NCI-H69 (cell line): ENCODE results near the gene HNF1B.
A peak's percentile ranks its signal among the peaks of the same experiment; 100 is the strongest.

Source experiments
- DNase-seq: peaks from one replicate; lab custom pipeline; 2025; lab: John Stamatoyannopoulos, UW

The HNF1B gene

GRCh38 chr17:37761059-37761458 lies 16.2 kb upstream of the HNF1B start:
- no peak for DNase-seq

- DNase-seq: no peak
These were observed 14.3 kb upstream of the HNF1B start for GRCh38 chr17:37759014-37759637.

DNA sequence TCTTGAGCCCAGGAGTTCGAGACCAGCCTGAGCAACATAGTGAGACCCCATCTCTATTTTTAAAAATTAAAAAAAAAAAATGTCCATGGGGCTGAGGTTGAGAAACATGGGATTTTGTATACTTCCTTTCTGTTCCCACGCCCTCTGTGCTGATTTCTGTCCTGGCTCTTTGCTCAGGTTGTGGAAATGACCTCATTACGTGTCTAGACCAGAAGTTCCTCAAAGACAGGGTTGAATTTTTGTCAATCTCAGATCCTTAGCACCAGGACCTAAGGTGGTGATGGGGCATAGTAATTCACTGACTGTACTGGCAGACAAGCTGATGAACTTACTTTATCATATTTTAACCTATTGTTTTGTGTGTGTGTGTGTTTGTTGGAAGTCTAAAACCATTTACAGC lies 11.2 kb upstream of the HNF1B start:
- no peak for DNase-seq

- DNase-seq: no peak
These were observed 10.6 kb upstream of the HNF1B start for GRCh38 chr17:37755455-37755854.

- DNase-seq: no peak
These were observed 9.5 kb upstream of the HNF1B start for GRCh38 chr17:37754363-37754762.

- DNase-seq: no peak
These were observed 7.6 kb upstream of the HNF1B start for GRCh38 chr17:37752482-37752881.

GRCh38 chr17:37750768-37751475 lies 6.1 kb upstream of the HNF1B start:
- DNase-seq: no peak

DNA sequence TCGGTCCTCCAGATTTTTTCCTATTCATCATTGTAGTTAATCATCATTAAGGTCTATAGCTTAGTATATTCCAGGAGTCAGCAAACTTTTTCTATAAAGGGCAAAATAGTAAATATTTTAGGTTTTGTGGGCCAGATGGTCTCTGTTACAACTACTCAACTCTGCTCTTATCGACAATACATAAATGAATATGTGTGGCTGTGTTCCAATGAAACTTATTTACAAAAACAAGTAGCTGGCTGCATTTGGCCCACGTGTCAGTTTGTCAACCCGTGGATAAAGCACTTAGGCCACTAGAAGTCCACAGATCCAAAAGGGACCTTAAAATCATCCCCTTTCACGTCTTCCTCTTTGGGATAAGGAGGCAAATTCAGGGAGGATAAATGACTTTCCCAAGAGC lies 5.4 kb upstream of the HNF1B start:
- DNase-seq: no peak

DNA sequence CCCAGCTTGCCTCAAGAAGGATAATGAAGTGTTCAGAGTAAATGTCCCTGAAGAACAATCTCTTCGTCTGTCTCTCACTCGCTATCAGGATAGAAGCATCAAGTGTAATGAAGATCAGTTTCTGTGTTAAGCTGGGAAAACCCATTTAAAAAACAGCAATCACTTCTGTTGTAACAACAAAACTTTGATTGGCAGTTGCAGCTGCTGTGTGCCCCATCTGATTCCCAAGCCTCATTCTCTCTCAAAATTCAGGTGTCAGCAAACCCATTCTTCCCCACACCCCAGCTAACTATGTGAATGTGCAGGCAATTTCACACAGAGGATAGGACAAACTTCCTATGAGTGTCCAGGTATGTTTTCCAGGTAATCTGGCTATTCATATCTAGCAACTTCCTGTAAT lies 2.4 kb upstream of the HNF1B start:
- DNase-seq: no peak

DNA sequence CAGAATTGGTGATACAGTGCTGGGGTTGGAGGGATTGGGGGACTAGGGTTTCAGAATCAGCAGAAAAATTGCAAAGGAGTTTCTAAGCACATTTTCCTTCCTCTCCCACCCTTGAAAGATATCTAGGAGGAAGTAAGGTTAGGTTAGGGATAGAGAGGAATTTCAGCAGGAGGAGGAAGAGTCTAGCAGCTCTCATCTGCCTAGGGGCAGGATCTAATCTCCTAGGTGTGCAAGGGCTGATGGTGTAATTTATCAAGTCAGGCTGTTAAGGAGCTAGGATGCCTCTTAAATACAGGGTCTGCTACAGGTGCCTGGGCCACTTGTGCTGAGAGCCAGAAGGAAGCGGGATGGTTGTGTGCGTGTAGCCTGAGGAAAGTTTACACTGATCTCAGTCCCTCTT lies 1.8 kb upstream of the HNF1B start:
- DNase-seq: no peak

- no peak for DNase-seq
These were observed 1.1 kb upstream of the HNF1B start for GRCh38 chr17:37745801-37746426.

DNA sequence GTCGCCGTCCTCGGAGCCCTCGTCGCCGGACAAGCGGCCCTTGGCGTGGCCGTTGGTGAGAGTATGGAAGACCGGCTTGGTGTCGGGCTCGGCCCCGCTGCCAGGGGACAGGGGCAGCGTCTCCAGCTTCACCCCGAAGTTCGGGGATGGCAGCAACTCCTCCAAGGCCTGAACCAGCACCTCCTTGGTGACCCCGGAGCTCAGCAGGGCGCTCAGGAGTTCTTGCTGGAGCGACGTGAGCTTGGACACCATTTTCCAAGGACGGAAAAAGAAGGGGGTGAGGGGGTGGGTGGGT lies 279 bp downstream of the HNF1B start:
- DNase-seq: no peak

DNA sequence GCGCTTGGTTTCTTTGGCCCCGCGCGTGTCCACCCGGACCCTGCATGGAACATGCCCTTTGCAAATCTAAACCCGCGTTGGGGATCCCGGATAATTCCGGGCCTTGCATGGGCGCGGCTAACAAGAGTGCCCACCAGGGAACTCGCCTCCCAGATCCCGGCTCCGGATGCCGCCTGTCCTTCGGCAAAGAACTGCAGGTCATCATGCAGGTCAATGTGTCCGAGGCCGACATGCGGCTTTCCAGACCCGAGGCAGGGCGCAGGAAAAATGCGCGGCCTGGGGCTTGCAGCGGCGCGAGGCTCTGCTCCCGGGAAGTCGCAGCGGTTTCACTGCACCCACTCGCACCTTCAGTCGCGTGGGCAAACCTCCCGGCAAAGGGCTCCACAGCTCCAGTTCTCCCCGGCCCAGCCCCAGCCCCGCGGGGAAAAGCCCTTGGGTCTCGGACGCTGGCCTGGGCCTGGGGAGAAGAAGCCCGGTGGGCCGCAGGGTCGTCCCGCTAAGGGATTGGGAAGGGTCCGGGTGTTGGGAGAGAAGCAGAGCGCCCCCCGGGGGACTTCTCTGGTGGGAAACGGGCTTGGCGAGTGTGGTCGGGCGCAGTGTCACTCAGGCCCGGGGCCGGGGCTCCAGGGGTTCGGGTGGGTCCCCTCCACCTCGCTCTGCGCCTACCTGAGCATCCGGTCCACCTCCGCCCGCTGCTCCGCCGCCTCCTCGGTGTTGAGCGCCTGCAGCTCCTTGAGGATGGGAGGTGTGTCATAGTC lies 805 bp downstream of the HNF1B start:
- DNase-seq: peak; percentile 19

GRCh38 chr17:37743612-37743874 lies 1.3 kb downstream of the HNF1B start:
- DNase-seq: peak; percentile 41

DNA sequence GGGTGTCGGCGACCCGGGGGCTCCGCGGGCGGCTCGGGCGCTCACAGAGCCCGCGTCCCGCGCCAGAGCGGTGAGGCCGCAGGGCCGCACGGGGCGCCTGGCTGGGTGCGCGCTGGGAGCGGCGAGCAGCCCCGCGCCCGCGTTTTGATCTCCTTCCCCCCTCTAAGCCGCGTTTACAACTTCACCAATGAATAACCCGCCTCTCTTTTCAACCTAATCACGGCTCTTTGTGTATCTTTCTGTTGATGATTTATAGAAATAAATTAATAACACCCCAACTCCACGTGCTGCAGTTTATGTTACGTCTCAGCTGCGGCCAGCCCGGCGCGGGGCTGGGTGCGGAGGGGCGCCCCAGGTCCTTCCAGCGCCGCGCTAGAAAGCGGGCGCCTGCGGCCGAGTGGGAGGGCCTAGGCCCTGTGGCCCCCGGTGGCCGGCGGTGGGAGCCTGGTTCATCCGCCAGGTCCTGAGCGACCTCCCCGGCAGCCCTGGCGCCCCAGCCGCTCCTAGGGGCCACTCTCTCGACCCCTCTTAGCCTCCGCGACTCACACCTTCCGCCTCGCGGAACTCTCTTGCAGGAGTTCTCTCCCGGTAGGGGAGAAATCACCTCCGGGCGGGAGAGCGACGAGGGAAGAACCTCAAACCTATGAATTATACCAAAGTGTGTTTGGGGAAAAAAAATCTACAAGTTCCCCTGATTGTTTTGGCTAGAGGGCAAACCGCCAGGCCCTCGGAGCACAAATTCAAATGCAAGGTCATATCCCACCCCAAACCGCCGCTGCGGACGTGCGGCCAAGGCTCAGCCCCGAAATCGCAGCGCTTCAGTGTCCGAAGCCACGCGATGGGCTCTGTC lies 1.9 kb downstream of the HNF1B start:
- DNase-seq: peak; percentile 41

DNA sequence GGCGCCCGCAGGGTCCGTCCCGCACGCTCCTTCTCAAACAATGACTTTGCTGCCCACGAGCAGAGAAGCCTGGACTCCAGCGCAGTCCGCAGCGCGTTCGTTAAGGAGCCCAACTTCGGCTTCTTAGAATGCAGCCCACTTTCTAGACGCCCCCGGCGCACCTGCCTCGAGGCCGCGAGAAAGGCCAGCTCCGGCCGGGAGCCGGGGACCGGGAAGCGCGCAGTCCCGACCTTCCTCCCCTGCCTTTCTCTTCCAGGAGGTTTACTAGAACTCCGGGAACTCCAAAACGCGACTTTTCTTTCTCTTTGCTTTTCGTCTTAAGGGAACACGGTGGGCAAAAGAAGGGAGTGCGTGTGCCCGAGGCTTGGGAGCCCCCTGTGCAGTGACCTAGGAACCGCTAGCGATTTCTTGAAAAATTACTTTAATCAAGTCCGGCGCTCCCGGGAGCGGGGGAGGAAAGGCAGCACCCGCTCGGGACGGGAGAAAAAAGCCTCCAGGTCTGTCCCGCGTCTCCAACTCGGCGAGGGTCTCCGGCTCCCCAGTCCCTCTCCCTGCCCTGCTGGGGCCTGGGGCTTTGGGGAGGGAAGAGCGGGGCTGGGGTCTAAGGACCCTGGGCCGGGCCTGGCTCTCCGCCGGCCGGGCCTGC lies 2.6 kb downstream of the HNF1B start:
- DNase-seq: peak; percentile 42

GRCh38 chr17:37741341-37742115 lies 3.3 kb downstream of the HNF1B start:
- no peak for DNase-seq

DNA sequence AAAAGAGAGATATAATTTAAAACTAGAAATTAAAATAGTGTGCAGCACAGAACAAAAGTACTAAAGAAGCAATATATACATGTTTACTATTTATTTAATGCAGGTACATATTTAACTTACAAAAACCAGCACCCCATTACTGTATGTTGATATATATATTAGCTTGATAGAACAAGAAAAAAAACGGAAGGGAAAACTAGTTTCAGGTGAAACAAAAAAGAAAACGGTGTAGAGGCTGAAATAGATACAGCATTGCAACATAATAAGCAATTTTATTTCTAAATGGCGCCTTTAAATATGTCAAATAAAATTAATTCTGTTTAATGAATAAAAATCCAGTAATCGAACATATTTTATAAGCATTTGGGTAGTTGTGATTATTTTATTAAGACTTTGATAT lies 3.9 kb downstream of the HNF1B start:
- DNase-seq: no peak

- no peak for DNase-seq
These were observed 6.9 kb downstream of the HNF1B start for GRCh38 chr17:37737971-37738370.

DNA sequence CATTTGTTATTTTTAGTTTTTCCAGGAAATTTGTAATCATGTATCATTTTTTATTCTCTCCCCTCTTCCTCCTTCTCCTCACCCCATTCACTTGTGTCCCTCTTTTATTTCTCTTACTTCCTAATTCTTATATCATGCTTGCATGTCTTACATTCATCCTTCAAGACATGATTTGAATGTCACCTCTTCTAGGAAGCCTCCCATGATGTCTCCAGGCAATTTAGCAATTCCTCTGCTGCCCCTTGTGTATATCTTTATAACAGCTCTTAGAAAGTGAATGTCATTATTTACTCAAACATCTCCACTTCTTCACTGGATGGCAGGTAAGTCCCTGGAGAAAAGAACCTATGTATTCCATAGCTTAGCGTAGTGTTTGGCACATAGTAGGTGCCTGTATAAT lies 7.8 kb downstream of the HNF1B start:
- no peak for DNase-seq

GRCh38 chr17:37736428-37736827 lies 8.4 kb downstream of the HNF1B start:
- no peak for DNase-seq
